ENCODE results near the gene SLC1A2.

DNA sequence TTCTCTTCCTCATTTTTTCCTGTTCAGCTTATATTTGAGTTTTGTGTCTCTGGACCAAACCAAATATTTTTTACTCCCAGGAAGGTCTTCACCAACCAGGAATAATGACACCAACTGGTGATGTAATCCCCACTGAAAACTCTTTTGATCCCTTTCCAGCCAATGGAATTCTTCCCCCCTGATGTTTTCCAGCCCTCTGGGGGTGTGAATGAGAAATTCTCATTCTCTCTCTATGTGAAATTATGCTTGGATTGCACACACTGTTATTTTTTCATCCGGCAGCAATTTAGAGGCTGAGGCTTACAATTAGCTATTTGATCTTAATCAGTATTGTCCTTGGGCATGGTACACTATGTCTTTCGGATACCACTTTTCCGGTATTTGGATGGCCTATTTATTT is 39.5 kb upstream of the SLC1A2 start:
- TF ChIP-seq CTCF (IDR thresholded peaks at IDR 0.05) (no peak), POLR2A (IDR thresholded peaks at IDR 0.05) (no peak)
